H9 (cell line): ENCODE measurements around the gene ABHD11. TPM values are rescaled to one million over a fixed set of nuclear protein-coding genes. Genes with fewer than 3 reads are reported as not detected.

ENCODE experiments used
- DNase-seq: peaks from one replicate; pipeline ENCODE4 v3.0.0-alpha.2; 2017
- H2AFZ ChIP-seq: one replicate; pipeline ENCODE4 v1.6.1; 2013; ENCODE audit warnings: mild to moderate bottlenecking, low read length, control low read depth, moderate library complexity
- H2AK5ac ChIP-seq: 2 replicates; pipeline ENCODE4 v1.6.1; 2013; ENCODE audit warnings: low read length, control low read depth, mixed read lengths; ENCODE audit not compliant: insufficient read length
- H2BK120ac ChIP-seq: one replicate; pipeline ENCODE4 v1.6.1; 2013; ENCODE audit warnings: low read depth, mild to moderate bottlenecking, low read length, control low read depth, inconsistent platforms; ENCODE audit not compliant: poor library complexity, severe bottlenecking
- H2BK12ac ChIP-seq: 2 replicates; pipeline ENCODE4 v1.6.1; 2013; ENCODE audit warnings: low read length, control low read depth, mixed read lengths, low read depth; ENCODE audit not compliant: insufficient read length
- H2BK15ac ChIP-seq: 2 replicates; pipeline ENCODE4 v1.6.1; 2013; ENCODE audit warnings: low read depth, low read length, control low read depth
- H2BK20ac ChIP-seq: one replicate; pipeline ENCODE4 v1.6.1; 2013; ENCODE audit warnings: low read depth, mild to moderate bottlenecking, low read length, control low read depth, inconsistent platforms; ENCODE audit not compliant: poor library complexity, severe bottlenecking
- H2BK5ac ChIP-seq: 2 replicates; pipeline ENCODE4 v1.6.1; 2013; ENCODE audit warnings: low read length, control low read depth, mixed read lengths; ENCODE audit not compliant: insufficient read length
- H3K14ac ChIP-seq: 2 replicates; pipeline ENCODE4 v1.6.1; 2013; ENCODE audit warnings: low read length, control low read depth; ENCODE audit not compliant: insufficient read depth
- H3K18ac ChIP-seq: 2 replicates; pipeline ENCODE4 v1.6.1; 2013; ENCODE audit warnings: low read depth, mild to moderate bottlenecking, mixed read lengths, low read length, control low read depth; ENCODE audit not compliant: insufficient read length
- H3K23ac ChIP-seq: 2 replicates; pipeline ENCODE4 v1.6.1; 2013; ENCODE audit warnings: low read length, control low read depth, mixed read lengths, low read depth; ENCODE audit not compliant: insufficient read length
- H3K23me2 ChIP-seq: 2 replicates; pipeline ENCODE4 v1.6.1; 2013; ENCODE audit warnings: low read depth, mild to moderate bottlenecking, mixed read lengths, low read length, control low read depth; ENCODE audit not compliant: insufficient read length, poor library complexity, severe bottlenecking
- H3K27ac ChIP-seq: 2 replicates; pipeline ENCODE4 v1.5.1; 2013; ENCODE audit warnings: low read length, control low read depth, mixed read lengths, low read depth; ENCODE audit not compliant: insufficient read length
- H3K27me3 ChIP-seq: 2 replicates; pipeline ENCODE4 v1.6.1; 2013; ENCODE audit warnings: low read length, control low read depth, inconsistent platforms; ENCODE audit not compliant: insufficient read depth
- H3K4ac ChIP-seq: 2 replicates; pipeline ENCODE4 v1.6.1; 2013; ENCODE audit warnings: low read depth, mild to moderate bottlenecking, control low read depth, inconsistent platforms, low read length, moderate library complexity
- H3K4me1 ChIP-seq: 2 replicates; pipeline ENCODE4 v1.6.1; 2013; ENCODE audit warnings: low read length, control low read depth, inconsistent platforms; ENCODE audit not compliant: insufficient read depth
- H3K4me2 ChIP-seq: 2 replicates; pipeline ENCODE4 v1.6.1; 2013; ENCODE audit warnings: low read length, control low read depth, mixed read lengths; ENCODE audit not compliant: insufficient read length, insufficient read depth
- H3K56ac ChIP-seq: 2 replicates; pipeline ENCODE4 v1.6.1; 2013; ENCODE audit warnings: low read depth, mild to moderate bottlenecking, mixed read lengths, low read length, control low read depth; ENCODE audit not compliant: insufficient read length
- H3K79me1 ChIP-seq: 2 replicates; pipeline ENCODE4 v1.6.1; 2013; ENCODE audit warnings: low read depth, mild to moderate bottlenecking, moderate library complexity, low read length, control low read depth, inconsistent platforms; ENCODE audit not compliant: insufficient read depth, poor library complexity, severe bottlenecking
- H3K79me2 ChIP-seq: 2 replicates; pipeline ENCODE4 v1.6.1; 2013; ENCODE audit warnings: low read length, control low read depth, inconsistent platforms; ENCODE audit not compliant: insufficient read depth
- H3K9ac ChIP-seq: 2 replicates; pipeline ENCODE4 v1.6.1; 2013; ENCODE audit warnings: low read length, control low read depth, mixed read lengths; ENCODE audit not compliant: insufficient read length; ENCODE audit errors: extremely low read depth
- H3K9me3 ChIP-seq: one replicate; pipeline ENCODE4 v1.6.1; 2013; ENCODE audit warnings: low read depth, low read length, inconsistent platforms; ENCODE audit not compliant: control insufficient read depth
- H3T11ph ChIP-seq: one replicate; pipeline ENCODE4 v1.6.1; 2013; ENCODE audit warnings: mild to moderate bottlenecking, low read length, control low read depth, inconsistent platforms
- H4K20me1 ChIP-seq: one replicate; pipeline ENCODE4 v1.6.1; 2013; ENCODE audit not compliant: control insufficient read depth, insufficient read length, insufficient read depth
- H4K5ac ChIP-seq: 2 replicates; pipeline ENCODE4 v1.6.1; 2013; ENCODE audit warnings: low read depth, mild to moderate bottlenecking, mixed read lengths, low read length, control low read depth; ENCODE audit not compliant: insufficient read length
- H4K8ac ChIP-seq: replicated peaks from 2 replicates; pipeline ENCODE4 v1.6.1; 2013; ENCODE audit warnings: low read length, control low read depth, mixed read lengths, low read depth; ENCODE audit not compliant: insufficient read length
- H4K91ac ChIP-seq: 2 replicates; pipeline ENCODE4 v1.6.1; 2013; ENCODE audit warnings: low read depth, mild to moderate bottlenecking, moderate library complexity, mixed read lengths, low read length, control low read depth; ENCODE audit not compliant: insufficient read length
- H3K27ac Mint-ChIP-seq, 3 experiments: 2 replicates in 2 of 3; 3 replicates in 1 of 3; pipeline ENCODE4 v1.8.0; 2020 to 2021; ENCODE audit warnings: mixed read lengths in 3 of 3, mild to moderate bottlenecking in 1 of 3, moderate library complexity in 1 of 3
- H3K27me3 Mint-ChIP-seq: 2 replicates; pipeline ENCODE4 v1.8.0; 2021; ENCODE audit warnings: low read depth, mild to moderate bottlenecking, moderate library complexity, mixed read lengths
- H3K36me3 Mint-ChIP-seq, 3 experiments: 2 replicates in 2 of 3; 3 replicates in 1 of 3; pipeline ENCODE4 v1.8.0; 2020 to 2021; ENCODE audit warnings: low read depth in 3 of 3, mixed read lengths in 3 of 3; ENCODE audit not compliant: insufficient read depth in 1 of 3
- H3K4me1 Mint-ChIP-seq, 2 experiments: 2 replicates each; pipeline ENCODE4 v1.8.0; 2020; ENCODE audit warnings: mixed read lengths in 2 of 2
- H3K4me3 Mint-ChIP-seq, 2 experiments: 2 replicates in 1 of 2; 3 replicates in 1 of 2; pipeline ENCODE4 v1.8.0; 2020 to 2021; ENCODE audit warnings: mild to moderate bottlenecking in 2 of 2, mixed read lengths in 2 of 2, moderate library complexity in 1 of 2
- H3K9me3 Mint-ChIP-seq, 2 experiments: 2 replicates in 1 of 2; 3 replicates in 1 of 2; pipeline ENCODE4 v1.8.0; 2020; ENCODE audit warnings: mild to moderate bottlenecking in 2 of 2, mixed read lengths in 2 of 2, moderate library complexity in 1 of 2
- WGBS: extraction: QIAGEN DNeasy Blood & Tissue Kit; methylation state at CpG from one replicate; pipeline ENCODE4 v1.1.7; 2013; ENCODE audit warnings: missing lambda C conversion rate, low lambda C conversion rate, mixed read lengths; ENCODE audit not compliant: insufficient read length; ENCODE audit errors: extremely low coverage; 5-methylcytosine and 5-hydroxymethylcytosine counted together
- total RNA-seq: library from RNA; stranded (reverse); gene quantifications from 2 replicates; pipeline ENCODE4 v1.2.1, GENCODE V29; 2021
- TF ChIP-seq, protein P1 (sequence below): fragments of 200-600 bp; sonication (generic); conservative IDR thresholded peaks from 3 replicates; pipeline ENCODE4 v1.8.0; 2021; ENCODE audit warnings: antibody characterized with exemption, mild to moderate bottlenecking

Gene ABHD11
- total RNA-seq, 1 experiment from 2014 or later, result 34.4 TPM

- Mint-ChIP-seq H3K4me3 (no peak overlapping the region), H3K27ac (peak overlapping the region in 1 of 3 experiments; percentile 8; a peak in 1 of 7 replicates), H3K4me1 (peaks cover 9 to 19% of the 10 kb centered on the region in 2 experiments)
Measured at GRCh38 chr7:73730485-73730884, 8.1 kb downstream of the ABHD11 start.

More at GRCh38 chr7:73730485-73730884, 8.1 kb downstream of the ABHD11 start:
- Mint-ChIP-seq H3K9me3 (no peaks in the 10 kb centered on the region), H3K27me3 (no peaks in the 10 kb centered on the region; the same call in none of the 2 replicates), H3K36me3 (peaks cover 0 to 7% (median 0%) of the 10 kb centered on the region in 3 experiments; a peak in 1 of 7 replicates)
- no peaks in the 10 kb centered on the region for H4K20me1 ChIP-seq
- H3K9me3 ChIP-seq, result no peaks in the 10 kb centered on the region
- H3K27me3 ChIP-seq, result no peaks in the 10 kb centered on the region
- no peak overlapping the region for H4K5ac ChIP-seq
- H4K91ac ChIP-seq, result no peak overlapping the region
- H3T11ph ChIP-seq, result no peak overlapping the region
- no peak for DNase-seq
- no peak overlapping the region for H2BK120ac ChIP-seq
- no peaks in the 10 kb centered on the region for H3K4me1 ChIP-seq
- no peak overlapping the region for H3K14ac ChIP-seq
- H2BK20ac ChIP-seq, result no peak overlapping the region
- TF ChIP-seq, protein P1, sequence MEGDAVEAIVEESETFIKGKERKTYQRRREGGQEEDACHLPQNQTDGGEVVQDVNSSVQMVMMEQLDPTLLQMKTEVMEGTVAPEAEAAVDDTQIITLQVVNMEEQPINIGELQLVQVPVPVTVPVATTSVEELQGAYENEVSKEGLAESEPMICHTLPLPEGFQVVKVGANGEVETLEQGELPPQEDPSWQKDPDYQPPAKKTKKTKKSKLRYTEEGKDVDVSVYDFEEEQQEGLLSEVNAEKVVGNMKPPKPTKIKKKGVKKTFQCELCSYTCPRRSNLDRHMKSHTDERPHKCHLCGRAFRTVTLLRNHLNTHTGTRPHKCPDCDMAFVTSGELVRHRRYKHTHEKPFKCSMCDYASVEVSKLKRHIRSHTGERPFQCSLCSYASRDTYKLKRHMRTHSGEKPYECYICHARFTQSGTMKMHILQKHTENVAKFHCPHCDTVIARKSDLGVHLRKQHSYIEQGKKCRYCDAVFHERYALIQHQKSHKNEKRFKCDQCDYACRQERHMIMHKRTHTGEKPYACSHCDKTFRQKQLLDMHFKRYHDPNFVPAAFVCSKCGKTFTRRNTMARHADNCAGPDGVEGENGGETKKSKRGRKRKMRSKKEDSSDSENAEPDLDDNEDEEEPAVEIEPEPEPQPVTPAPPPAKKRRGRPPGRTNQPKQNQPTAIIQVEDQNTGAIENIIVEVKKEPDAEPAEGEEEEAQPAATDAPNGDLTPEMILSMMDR, result no peak
- no peaks in the 10 kb centered on the region for H3K79me2 ChIP-seq
- no peak overlapping the region for H2BK5ac ChIP-seq
- no peak overlapping the region for H2AFZ ChIP-seq
- H3K79me1 ChIP-seq, result no peaks in the 10 kb centered on the region
- no peak overlapping the region for H2AK5ac ChIP-seq
- no peak overlapping the region for H2BK12ac ChIP-seq
- H3K23me2 ChIP-seq, result no peaks in the 10 kb centered on the region
- H2BK15ac ChIP-seq, result no peak overlapping the region
- H3K23ac ChIP-seq, result no peak overlapping the region
- H3K4ac ChIP-seq, result no peak overlapping the region
- no peak overlapping the region for H3K9ac ChIP-seq
- no peak overlapping the region for H3K4me2 ChIP-seq
- WGBS, result no CpG with 5 or more reads among the region's 3 CpGs
- no peak overlapping the region for H3K27ac ChIP-seq
- no peak overlapping the region for H4K8ac ChIP-seq
- no peak overlapping the region for H3K56ac ChIP-seq
- H3K18ac ChIP-seq, result no peak overlapping the region
